Endothelial cell of umbilical vein (primary cell): ENCODE measurements around the gene PRKAR1B.

Source experiments
- EZH2 ChIP-seq: IDR thresholded peaks from 2 replicates; pipeline ENCODE4 v1.6.1; 2012; ENCODE audit warnings: borderline replicate concordance, low read depth, mild to moderate bottlenecking, moderate library complexity, low read length, inconsistent platforms; ENCODE audit not compliant: severe bottlenecking
- MAX ChIP-seq: IDR thresholded peaks from 2 replicates; pipeline ENCODE4 v1.6.1; 2011; ENCODE audit not compliant: insufficient read depth, insufficient read length
- MYC ChIP-seq: IDR thresholded peaks from one replicate; pipeline ENCODE4 v1.6.1; 2011; ENCODE audit warnings: mild to moderate bottlenecking, low read depth, low read length
- POLR2A ChIP-seq: IDR thresholded peaks from 2 replicates; pipeline ENCODE4 v1.6.1; 2012; ENCODE audit warnings: low read depth, mild to moderate bottlenecking, control low read depth, low read length
- POLR2AphosphoS5 ChIP-seq: IDR thresholded peaks from 2 replicates; pipeline ENCODE4 v1.6.1; 2012; ENCODE audit warnings: low read depth, mild to moderate bottlenecking, control low read depth, low read length, moderate library complexity; ENCODE audit not compliant: insufficient read depth
- TF ChIP-seq, protein P1 (sequence below), 2 donors: IDR thresholded peaks; 1 replicate in 1 of 2; 2 replicates in 1 of 2; pipeline ENCODE4 v1.5.1; 2011; ENCODE audit warnings: low read length in 2 of 2, mild to moderate bottlenecking in 2 of 2, moderate library complexity in 2 of 2, control low read depth in 1 of 2, inconsistent platforms in 1 of 2, low read depth in 1 of 2; ENCODE audit not compliant: insufficient read depth in 1 of 2; ENCODE audit errors: extremely low read depth in 1 of 2

GRCh38 chr7:772392-772791 is 45.3 kb upstream of the PRKAR1B start:
- TF ChIP-seq EZH2 (no peak), MYC (no peak), POLR2AphosphoS5 (no peak), POLR2A (no peak), MAX (no peak)
- TF ChIP-seq, protein P1, sequence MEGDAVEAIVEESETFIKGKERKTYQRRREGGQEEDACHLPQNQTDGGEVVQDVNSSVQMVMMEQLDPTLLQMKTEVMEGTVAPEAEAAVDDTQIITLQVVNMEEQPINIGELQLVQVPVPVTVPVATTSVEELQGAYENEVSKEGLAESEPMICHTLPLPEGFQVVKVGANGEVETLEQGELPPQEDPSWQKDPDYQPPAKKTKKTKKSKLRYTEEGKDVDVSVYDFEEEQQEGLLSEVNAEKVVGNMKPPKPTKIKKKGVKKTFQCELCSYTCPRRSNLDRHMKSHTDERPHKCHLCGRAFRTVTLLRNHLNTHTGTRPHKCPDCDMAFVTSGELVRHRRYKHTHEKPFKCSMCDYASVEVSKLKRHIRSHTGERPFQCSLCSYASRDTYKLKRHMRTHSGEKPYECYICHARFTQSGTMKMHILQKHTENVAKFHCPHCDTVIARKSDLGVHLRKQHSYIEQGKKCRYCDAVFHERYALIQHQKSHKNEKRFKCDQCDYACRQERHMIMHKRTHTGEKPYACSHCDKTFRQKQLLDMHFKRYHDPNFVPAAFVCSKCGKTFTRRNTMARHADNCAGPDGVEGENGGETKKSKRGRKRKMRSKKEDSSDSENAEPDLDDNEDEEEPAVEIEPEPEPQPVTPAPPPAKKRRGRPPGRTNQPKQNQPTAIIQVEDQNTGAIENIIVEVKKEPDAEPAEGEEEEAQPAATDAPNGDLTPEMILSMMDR (IDR thresholded peaks at IDR 0.05; ENCODE audit: extremely low read depth in 1 of 2, insufficient read depth in 1 of 2, low read depth in 1 of 2, low read length in 2 of 2): no peak
